Fibroblast of gingiva (primary cell): ENCODE data around the gene CNR2.
"Not testable (repeated sequence)": the region's sequence is repeated elsewhere in the genome, so short reads cannot be mapped to it uniquely, and the experiment has no call there.

Experiments used
- DNase-seq: peaks from one replicate; pipeline ENCODE4 v3.0.0-alpha.2; 2011; ENCODE audit warnings: low read depth

Gene CNR2

GRCh38 chr1:23882746-23883145, 30.4 kb downstream of the CNR2 start:
- no peak for DNase-seq

GRCh38 chr1:23879809-23880208, 33.4 kb downstream of the CNR2 start:
- no peak for DNase-seq

GRCh38 chr1:23878668-23879067, 34.5 kb downstream of the CNR2 start:
- DNase-seq, result no peak

GRCh38 chr1:23875382-23875781, 37.8 kb downstream of the CNR2 start:
- DNase-seq, result no peak

DNA sequence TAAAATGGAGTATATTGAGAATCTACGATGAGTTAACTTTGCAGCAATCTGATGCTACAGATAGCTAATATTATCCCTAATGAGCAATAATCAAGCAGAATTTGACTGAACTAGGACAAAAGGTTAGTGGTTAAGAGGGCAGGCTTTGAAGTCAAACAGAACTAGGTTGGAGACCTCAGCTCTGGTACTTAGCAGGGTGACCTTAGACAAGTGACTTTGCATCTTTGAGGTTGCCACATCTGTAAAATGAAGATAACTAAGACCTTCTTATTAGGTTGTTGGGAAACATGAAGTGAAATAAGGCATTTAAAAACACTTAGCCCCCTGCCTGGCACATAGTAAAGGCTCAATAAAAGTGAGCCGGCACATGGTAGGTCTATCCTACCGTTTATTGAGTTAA, 40.7 kb downstream of the CNR2 start:
- no peak for DNase-seq

GRCh38 chr1:23869051-23869450, 44.1 kb downstream of the CNR2 start:
- DNase-seq, result no peak

DNA sequence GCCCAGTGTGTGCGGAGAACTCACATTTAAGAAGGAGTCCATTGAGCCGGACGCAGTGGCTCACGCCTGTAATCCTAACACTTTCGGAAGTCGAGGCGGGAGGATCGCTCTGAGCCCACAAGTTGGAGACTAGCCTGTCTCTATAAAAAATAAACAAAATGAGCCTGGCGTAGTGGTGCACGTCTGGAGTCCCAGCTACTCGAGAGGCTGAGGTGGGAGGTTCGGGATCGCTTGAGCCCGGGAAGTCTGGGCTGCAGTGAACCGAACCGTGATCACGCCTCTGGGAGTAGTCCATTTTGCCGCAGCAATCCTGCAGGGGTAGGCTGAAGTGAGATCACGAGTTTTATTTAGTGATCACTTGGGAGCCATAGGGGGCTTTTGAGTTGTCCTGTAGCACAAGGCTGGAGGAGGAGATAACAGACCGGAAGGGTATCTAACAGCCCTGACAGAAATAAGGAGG, 44.6 kb downstream of the CNR2 start:
- no peak for DNase-seq

DNA sequence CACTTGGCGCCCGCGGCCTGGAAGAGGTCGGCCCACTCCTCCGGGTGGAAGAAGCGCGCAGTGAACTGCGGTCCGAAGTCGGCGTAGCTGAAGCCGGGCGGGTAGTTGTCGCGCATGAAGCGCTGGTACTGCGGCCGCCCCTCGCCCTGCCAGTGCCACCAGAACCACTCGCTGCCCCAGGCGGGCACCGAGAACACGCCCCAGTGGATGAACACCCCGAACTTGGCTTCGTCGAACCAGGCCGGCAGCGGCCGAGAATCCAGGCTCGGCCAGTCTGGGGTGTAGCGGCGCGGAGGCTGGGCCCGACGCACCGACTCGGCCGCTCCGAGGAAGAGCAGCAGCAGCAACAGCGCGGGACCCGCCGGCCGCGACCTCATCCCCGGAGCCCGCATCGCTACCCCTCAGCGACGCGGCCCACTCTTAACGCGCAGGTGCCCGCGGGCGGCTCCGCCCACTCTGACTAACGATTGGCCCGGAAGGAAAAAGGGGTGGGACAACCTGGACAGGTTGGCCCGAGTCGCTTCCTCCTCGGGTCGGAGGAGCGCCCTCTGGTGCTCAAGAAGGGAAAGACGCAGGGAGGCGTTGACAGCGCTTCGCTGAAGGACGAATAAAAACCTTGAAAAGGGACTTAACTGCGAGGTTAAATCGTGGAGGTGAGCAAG, 45.1 kb downstream of the CNR2 start, which contains the start of gene FUCA1:
Gene FUCA1 (minus strand): TSS at position 396 of the 662 bp plus-strand sequence. CDS start 4 bp downstream, at position 392.
- DNase-seq, result peak; percentile 65

DNA sequence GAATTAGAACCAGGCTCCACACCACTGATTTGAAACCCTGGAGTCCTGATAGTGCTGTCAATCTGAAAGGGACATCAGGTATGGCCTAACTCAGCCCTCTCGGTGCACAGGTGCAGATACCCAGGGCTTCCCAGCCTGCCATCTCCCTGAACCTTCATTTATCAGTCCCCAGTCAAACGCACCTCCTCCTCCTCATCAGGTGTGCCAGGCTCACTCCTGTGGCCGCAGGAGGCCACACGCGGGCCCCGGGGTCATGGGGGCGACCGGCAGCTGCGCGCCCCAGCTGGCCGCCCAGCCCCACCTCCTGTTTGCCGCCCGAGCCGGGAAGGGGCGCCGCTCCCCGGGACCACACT, 45.6 kb downstream of the CNR2 start:
- DNase-seq, result no peak

- no peak for DNase-seq
These were observed 47.6 kb downstream of the CNR2 start for GRCh38 chr1:23865543-23865930.

- DNase-seq, result no peak
These were observed 48.2 kb downstream of the CNR2 start for GRCh38 chr1:23864801-23865542.

DNA sequence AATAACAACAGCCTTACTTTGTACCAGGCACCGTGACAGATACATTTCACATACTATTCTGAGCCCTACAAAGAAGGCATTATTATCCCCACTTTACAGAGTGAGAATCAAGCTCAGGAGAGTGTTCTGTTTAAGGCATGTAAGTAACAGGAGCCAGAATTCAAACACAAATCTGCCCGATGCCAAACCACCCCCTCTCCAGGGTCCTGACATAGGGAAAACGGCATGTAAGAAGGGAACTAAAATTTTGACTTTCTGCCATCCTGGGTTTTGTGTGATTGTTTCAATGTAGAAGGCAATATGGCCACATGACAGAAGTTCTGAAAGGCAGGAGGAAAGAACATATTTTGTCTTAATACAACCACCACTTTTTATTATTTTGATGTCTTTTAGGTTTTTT, 50.5 kb downstream of the CNR2 start:
- no peak for DNase-seq

DNA sequence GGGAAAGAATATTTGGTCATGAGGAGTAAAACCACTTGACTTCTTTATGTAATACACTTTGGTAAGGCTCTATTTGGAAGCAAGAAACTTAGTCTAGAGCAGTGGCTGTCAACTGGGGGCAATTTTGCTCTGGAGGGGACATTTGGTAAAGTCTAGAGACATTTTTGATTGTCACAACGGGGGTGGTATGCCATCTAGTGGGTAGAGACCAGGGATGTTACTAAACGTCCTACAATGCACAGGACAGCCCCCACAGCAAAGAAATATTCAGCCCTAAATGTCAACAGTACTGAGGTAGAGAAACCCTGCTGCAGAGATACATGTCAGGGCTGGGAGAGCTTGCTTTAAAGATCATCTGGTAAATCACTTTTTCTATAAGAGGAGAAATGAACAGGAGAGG, 58.6 kb downstream of the CNR2 start:
- DNase-seq, result no peak

- not testable (repeated sequence) for DNase-seq
These were observed 60.0 kb downstream of the CNR2 start for GRCh38 chr1:23853124-23853523.

DNA sequence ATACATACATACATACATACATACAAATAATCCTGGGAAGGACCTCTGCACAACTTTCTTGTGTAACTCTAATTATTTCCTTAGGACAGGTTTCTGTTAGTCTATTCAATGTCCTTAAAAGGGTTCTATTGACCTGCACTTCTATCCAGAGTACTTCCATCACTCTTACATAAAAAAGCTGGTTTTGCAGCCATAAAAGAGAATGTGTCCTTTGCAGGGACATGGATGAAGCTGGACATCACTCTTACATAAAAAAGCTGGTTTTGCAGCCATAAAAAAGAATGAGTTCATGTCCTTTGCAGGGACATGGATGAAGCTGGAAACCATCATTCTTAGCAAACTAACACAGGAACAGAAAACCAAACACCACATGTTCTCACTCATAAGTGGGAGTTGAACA, 61.8 kb downstream of the CNR2 start:
- not testable (repeated sequence) for DNase-seq

DNA sequence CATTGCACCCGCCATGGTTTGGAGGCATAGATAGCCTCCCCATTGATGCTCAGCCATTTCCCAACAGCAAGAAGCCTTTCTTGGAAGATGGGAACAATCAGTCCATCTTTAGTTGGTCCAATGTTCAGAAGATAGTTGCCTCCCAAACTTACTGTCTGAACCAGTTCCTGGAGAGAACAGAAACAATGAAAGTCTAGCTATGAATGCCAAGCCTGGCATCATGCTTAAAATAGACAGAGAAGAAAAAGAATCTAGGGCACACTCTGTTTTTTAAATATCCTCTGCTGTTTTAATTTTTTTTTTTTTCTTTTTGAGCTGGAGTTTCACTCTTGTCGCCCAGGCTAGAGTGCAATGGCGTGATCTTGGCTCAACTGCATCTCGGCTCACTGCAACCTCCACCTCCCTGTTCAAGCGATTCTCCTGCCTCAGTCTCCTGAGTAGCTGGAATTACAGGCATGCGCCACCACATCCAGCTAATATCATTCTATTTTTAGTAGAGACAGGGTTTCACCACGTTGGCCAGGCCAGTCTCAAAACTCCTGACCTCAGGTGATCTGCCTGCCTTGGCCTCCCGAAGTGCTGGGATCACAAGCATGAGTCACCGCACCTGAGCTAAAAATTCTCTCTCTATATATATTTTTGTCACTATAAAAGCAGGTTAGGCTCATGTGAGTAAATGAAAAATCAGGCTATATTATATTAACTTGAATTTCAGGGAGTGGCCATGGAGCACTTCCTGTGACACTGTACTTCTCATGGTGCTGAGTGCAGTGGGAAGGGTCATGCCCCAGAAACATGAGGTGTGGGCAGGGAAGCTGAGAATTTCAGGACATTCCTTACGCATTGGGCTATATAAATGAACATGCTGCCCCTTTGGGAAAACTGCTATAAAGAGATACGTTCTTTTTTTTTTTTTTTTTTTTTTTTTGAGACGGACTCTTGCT, 64.2 kb downstream of the CNR2 start:
- no peak for DNase-seq

DNA sequence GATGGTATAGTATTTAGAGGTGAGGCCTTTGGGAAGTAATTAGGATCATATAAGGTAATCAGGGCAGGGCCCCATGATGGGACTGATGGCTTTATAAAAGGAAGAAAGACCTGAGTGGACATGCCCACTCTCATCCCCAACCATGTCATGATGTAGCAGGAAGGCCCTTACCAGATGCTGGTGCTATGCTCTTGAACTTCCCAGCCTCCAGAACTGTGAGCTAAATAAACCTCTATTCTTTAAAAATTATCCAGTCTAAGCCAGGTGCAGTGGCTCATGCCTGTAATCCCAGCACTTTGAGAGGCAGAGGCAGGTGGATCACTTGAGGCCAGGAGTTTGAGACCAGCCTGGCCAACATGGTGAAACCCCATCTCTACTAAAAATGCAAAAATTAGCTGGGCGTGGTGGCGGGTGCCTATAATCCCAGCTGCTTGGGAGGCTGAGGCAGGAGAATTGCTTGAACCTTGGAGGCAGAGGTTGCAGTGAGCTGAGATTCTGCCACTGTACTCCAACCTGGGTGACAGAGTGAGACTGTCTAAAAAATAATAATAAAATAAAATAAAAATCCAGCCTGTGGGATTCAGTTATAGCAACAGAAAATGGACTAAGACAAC, 65.6 kb downstream of the CNR2 start:
- DNase-seq, result not testable (repeated sequence)

DNA sequence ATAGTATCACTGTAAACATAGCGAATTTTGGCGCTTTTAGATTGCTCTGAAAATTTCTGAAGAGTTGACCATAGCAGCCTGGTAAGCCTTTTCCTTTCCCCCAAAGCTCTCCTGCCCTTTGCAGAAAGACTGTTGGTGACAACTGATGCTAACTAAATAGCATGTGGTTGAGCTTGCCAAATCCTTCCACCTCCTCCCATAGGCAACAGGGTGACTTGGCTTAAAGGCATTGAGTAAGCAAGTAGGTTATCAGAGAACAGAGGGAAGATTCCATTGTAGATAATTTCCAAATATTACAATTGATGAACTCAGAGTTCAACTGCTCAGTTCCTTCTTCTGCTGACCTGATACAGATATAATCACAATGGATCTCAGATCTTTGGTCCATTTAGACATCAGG, 68.0 kb downstream of the CNR2 start:
- no peak for DNase-seq

- DNase-seq, result no peak
These were observed 69.5 kb downstream of the CNR2 start for GRCh38 chr1:23843644-23844043.

GRCh38 chr1:23838401-23838866, 74.7 kb downstream of the CNR2 start:
- peak; percentile 42 for DNase-seq

DNA sequence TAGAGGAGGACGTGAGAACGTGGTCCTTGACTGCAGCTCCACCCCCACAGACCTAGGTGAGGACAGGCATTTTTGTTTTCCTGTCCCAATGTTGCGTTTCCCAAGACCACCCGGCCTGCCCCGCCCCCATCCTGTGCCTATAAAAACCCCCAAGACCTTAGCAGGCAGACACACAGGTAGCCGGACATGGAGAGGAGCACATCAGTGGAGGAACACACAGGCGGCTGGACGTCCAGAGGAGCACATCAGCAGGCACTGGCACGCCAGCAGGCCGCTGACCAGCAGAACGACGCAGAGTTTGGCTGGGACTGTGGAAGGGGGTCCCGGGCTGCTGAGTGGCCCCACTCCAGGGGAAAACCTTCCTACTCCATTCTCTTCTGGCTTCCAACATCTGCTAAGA, 75.3 kb downstream of the CNR2 start:
- no peak for DNase-seq

GRCh38 chr1:23836037-23836436, 77.1 kb downstream of the CNR2 start:
- no peak for DNase-seq
